Mucosa of descending colon (tissue), 3 donors: ENCODE data around the gene SRSF7. TPM values are rescaled to one million over a fixed set of nuclear protein-coding genes. Genes with fewer than 3 reads are reported as not detected.
A peak's percentile ranks its signal among the peaks of the same experiment; 100 is the strongest.

Source experiments
- ATAC-seq: fragments of 200-7000 bp; cut with Tn5 transposase; one replicate; pipeline ENCODE4 v1.9.1; 2020; ENCODE audit warnings: mild to moderate bottlenecking, moderate library complexity
- DNase-seq, 3 donors: peaks; one replicate each; pipeline ENCODE4 v3.0.0-alpha.2; 2020
- H3K36me3 ChIP-seq: fragments of 200-600 bp; one replicate; pipeline ENCODE4 v1.8.0; 2021; ENCODE audit warnings: low read depth, mild to moderate bottlenecking
- H3K4me1 ChIP-seq: fragments of 200-600 bp; one replicate; pipeline ENCODE4 v1.8.0; 2021; ENCODE audit warnings: low read depth, mild to moderate bottlenecking
- H3K4me3 ChIP-seq: fragments of 200-600 bp; one replicate; pipeline ENCODE4 v1.8.0; 2021; ENCODE audit warnings: mild to moderate bottlenecking
- H3K9me3 ChIP-seq: fragments of 200-600 bp; one replicate; pipeline ENCODE4 v1.8.0; 2021; ENCODE audit warnings: mild to moderate bottlenecking
- CTCF ChIP-seq: fragments of 200-600 bp; IDR thresholded peaks from one replicate; pipeline ENCODE4 v1.8.0; 2022; ENCODE audit warnings: antibody characterized with exemption, mild to moderate bottlenecking
- intact Hi-C, 2 donors: fragments of 100-400 bp; cut with DNase I in 1 of 2; cut with micrococcal nuclease in 1 of 2; formaldehyde crosslinking; loops; one replicate each; pipeline versions ENCODE4 v1.11.0 to v1.11.1; 2022; cut with DNase I, micrococcal nuclease
- total RNA-seq, 3 donors: library from RNA; stranded (reverse); fragmentation: NEBNext Ultra II Directional in 2 of 3; extraction: Animal tissue kit (Norgen Biotek cat#: 25700) in 2 of 3; gene quantifications; one replicate each; pipeline versions ENCODE4 v1.2.1 to v1.2.4, GENCODE V29; 2021 to 2023
- donor health status: DM: no; HTN: no; CAD: no; lungs with moderate emphysema.
- donor health status: DM: no; HTN: no; CAD: no.
- donor health status: DM: no; HTN: yes; CAD: no.

SRSF7 gene
- total RNA-seq, 3 donors from 2014 or later = 91.3 to 130 (median 113) TPM

GRCh38 chr2:38735999-38736320 lies 15.2 kb downstream of the SRSF7 start:
- Histone ChIP-seq H3K4me3 (no peak overlapping the region), H3K4me1 (peaks cover 19% of the 10 kb centered on the region), H3K9me3 (no peaks in the 10 kb centered on the region), H3K36me3 (no peaks in the 10 kb centered on the region)
- peak; percentile 18 for ATAC-seq
- TF ChIP-seq CTCF = no peak
- intact Hi-C loops = loop anchor here in 1 of 2 donors (5.0 to 10.0 kb wide), 3 partner anchors 149 to 421 kb away; no protein-coding TSS in a partner anchor
- DNase-seq = no peak

- Histone ChIP-seq H3K36me3 (no peaks in the 10 kb centered on the region), H3K4me1 (peaks cover 11% of the 10 kb centered on the region), H3K4me3 (no peak overlapping the region), H3K9me3 (no peaks in the 10 kb centered on the region)
- no peak for DNase-seq
- peak; percentile 38 for ATAC-seq
- no peak for TF ChIP-seq CTCF
- intact Hi-C loops = loop anchor here in 1 of 2 donors (5.0 to 10.0 kb wide), 3 partner anchors 147 to 420 kb away; no protein-coding TSS in a partner anchor
These were observed 16.7 kb downstream of the SRSF7 start for GRCh38 chr2:38734299-38735058.

GRCh38 chr2:38733300-38733971 lies 17.7 kb downstream of the SRSF7 start:
- Histone ChIP-seq H3K4me1 (peaks cover 11% of the 10 kb centered on the region), H3K4me3 (no peak overlapping the region), H3K9me3 (no peaks in the 10 kb centered on the region), H3K36me3 (no peaks in the 10 kb centered on the region)
- no peak for DNase-seq
- intact Hi-C loops = loop anchor here in 1 of 2 donors (10.0 kb wide), 2 partner anchors 199 to 419 kb away; no protein-coding TSS in a partner anchor
- no peak for TF ChIP-seq CTCF
- ATAC-seq = peak; percentile 18

- DNase-seq = no peak
- Histone ChIP-seq H3K4me1 (peaks cover 11% of the 10 kb centered on the region), H3K4me3 (no peak overlapping the region), H3K36me3 (no peaks in the 10 kb centered on the region), H3K9me3 (no peaks in the 10 kb centered on the region)
- TF ChIP-seq CTCF = no peak
- intact Hi-C loops = loop anchor here in 1 of 2 donors (10.0 kb wide), 2 partner anchors 197 to 417 kb away; no protein-coding TSS in a partner anchor
- ATAC-seq = peak; percentile 43
These were observed 19.4 kb downstream of the SRSF7 start for GRCh38 chr2:38731684-38732221.

GRCh38 chr2:38731090-38731489 lies 20.1 kb downstream of the SRSF7 start:
- intact Hi-C loops = loop anchor here in 1 of 2 donors (10.0 kb wide), 2 partner anchors 196 to 416 kb away; no protein-coding TSS in a partner anchor
- no peaks in the 10 kb centered on the region for H3K36me3 ChIP-seq
- ATAC-seq = no peak

More at GRCh38 chr2:38731090-38731489, 20.1 kb downstream of the SRSF7 start:
- no peak for TF ChIP-seq CTCF
- DNase-seq = no peak
- Histone ChIP-seq H3K4me3 (no peak overlapping the region), H3K4me1 (peaks cover 7% of the 10 kb centered on the region), H3K9me3 (no peaks in the 10 kb centered on the region)
